Choroid plexus epithelial cell (primary cell): ENCODE data around the gene SCRN1.

Source experiments
- DNase-seq: peaks from one replicate; pipeline ENCODE4 v3.0.0-alpha.2; 2010; ENCODE audit warnings: low read depth
- H3K4me3 ChIP-seq: 2 replicates; pipeline ENCODE4 v1.5.1; 2011; ENCODE audit warnings: low read depth, mild to moderate bottlenecking, control low read depth, low read length, moderate library complexity
- TF ChIP-seq, protein P1 (sequence below): conservative IDR thresholded peaks from 2 replicates; pipeline ENCODE4 v1.5.1; 2011; ENCODE audit warnings: low read depth, mild to moderate bottlenecking, control low read depth, inconsistent platforms, low read length, moderate library complexity

SCRN1 gene

DNA sequence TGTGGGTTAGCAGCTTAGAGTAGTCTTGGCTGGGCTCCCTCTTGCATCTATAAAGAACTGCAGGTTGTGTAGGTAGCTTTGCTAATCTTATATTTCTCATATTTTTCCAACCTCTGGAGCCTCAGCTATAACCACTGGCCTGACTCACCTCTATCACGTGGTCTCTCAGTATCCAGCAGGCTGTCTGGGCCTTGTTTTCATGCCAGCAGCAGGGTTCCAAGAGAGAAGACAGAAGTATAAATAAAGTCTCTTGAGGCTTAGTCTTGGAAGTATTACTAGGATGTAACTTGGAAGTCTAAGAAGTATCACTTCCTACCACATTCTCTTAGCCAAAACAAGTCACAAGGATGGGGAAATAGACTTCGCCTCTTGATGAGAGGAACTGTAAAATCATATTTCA, 110.0 kb downstream of the SCRN1 start:
- peak; percentile 74 for DNase-seq
- TF ChIP-seq, protein P1, sequence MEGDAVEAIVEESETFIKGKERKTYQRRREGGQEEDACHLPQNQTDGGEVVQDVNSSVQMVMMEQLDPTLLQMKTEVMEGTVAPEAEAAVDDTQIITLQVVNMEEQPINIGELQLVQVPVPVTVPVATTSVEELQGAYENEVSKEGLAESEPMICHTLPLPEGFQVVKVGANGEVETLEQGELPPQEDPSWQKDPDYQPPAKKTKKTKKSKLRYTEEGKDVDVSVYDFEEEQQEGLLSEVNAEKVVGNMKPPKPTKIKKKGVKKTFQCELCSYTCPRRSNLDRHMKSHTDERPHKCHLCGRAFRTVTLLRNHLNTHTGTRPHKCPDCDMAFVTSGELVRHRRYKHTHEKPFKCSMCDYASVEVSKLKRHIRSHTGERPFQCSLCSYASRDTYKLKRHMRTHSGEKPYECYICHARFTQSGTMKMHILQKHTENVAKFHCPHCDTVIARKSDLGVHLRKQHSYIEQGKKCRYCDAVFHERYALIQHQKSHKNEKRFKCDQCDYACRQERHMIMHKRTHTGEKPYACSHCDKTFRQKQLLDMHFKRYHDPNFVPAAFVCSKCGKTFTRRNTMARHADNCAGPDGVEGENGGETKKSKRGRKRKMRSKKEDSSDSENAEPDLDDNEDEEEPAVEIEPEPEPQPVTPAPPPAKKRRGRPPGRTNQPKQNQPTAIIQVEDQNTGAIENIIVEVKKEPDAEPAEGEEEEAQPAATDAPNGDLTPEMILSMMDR = no peak
- no peak overlapping the region for H3K4me3 ChIP-seq

DNA sequence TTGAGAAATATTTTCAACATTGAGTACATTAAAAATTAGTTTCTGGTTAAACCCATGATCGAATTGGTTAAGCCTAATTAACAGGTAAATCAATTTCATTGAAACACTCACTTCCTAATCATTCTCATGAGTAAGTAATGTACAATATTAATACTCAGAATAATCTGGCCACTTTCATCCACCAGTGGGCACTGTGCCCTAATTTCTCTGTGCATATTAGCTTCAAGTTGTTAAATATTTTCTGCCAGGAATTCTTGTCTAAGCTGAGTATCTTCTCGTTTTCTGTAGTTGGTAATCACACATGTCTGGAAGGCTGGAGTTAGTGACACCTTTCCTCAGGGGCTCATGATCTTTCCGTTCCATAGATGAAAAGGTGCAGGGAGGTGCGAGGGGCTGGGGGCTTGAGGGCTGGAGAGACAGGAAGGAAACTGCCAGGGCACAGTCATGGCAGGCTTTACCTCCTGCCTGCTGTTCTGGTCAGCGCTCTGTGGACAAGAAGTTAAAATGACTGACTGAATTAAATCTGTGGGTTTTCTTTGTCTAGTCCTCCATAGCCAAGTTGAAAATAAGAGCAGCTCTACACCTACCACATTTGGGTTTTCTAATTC, 111.4 kb downstream of the SCRN1 start:
- H3K4me3 ChIP-seq = no peak overlapping the region
- DNase-seq = peak; percentile 74
- TF ChIP-seq, protein P1 = peak; percentile 77

DNA sequence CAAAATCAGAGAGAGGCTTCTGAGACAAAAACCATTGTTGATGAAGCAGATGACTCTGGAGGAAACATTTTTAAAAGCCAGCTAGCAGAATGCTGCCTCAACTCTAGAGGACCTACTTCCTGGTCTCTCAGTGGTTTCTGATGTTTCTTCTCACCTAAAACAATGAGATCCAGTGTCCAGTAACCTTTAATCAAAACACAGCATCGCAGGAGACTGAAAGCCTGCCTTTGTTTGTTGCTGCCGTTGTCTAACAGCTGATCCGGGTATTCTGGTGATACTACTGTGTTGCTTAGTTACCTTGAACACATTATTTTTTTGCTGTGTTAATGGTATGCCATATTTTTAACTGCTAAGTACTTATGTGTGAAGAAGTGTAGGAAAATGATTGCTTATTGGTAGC, 112.4 kb downstream of the SCRN1 start:
- TF ChIP-seq, protein P1 = no peak
- DNase-seq = peak; percentile 18

DNA sequence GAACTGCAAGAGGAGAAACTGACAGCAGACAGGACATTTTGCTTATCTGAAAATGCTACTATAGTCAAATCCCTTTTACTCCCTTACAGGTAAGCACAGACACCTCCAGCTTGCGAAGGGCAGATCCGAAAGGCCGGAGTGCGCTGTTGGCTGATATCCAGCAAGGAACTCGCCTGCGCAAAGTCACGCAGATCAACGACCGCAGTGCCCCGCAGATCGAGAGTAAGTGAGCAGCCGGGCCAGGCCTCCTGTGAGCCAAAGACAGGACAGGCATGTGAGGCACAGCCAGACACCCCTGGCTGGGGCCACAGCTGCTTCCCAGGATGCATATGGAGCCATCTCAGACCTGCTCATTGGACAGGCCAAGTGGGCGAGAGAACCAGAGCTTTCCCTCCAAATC, 113.9 kb downstream of the SCRN1 start:
- TF ChIP-seq, protein P1 = no peak
- no peak for DNase-seq
- no peak overlapping the region for H3K4me3 ChIP-seq

More for the DNA sequence above, 112.4 kb downstream of the SCRN1 start:
- no peak overlapping the region for H3K4me3 ChIP-seq

DNA sequence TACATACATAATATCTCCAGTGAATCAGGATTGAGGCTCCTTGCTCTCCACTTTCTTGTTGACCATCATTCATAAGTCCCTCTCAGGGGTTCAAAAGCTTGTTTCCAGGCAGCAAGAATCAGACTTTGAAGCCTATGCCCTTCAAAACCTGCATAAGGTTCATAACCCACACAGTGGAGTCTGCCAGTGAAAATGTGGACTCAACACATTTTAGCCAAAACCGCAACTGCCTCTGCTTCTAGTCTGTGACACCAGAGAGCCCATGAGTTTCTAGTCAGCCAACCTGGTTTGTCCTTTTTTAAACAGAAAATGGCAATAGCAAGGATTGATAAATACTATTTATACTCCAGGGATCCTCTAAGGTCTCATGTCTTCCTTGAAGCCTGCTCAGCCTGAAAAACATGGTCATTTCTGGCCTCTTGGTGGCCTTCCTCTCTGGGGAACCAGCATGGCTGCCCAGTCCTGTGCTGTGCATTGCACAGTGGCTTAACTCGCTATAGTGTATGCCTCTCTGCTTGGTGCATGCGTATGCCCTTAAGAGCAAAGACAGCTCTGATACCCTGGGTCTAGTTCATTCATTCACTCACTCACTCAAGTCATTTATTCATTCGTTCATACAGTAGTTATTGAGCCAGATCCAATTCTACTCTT, 115.8 kb downstream of the SCRN1 start:
- TF ChIP-seq, protein P1 = no peak
- H3K4me3 ChIP-seq = no peak overlapping the region
- no peak for DNase-seq

DNA sequence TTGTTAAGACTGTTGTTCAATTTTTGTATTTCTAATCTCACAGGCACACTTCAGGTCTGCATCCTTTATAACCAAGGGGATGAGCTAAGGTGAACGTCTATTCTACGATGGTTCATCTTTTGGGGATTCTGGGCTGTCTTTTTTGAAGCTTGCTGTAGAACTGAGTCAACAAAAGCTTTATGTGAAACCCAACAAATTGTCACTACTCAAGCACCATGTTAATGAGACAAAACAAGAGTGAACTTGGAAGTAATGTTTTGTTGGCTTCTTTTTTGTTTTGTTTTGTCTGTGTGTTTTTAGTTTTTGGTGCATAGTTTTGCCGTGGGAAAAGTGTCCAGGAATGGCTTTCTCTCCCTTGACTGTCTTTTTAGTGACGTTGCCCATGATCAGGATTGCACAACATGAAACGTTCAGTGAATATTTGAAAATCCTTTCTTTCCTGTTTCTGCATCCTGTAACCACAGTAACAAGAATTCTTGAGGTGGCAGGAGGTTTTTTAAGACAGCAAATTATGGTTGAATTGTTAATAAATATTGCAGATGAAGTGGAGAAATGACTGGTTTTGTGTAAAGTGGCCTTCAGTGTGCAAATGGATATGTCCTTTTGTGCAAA, 117.7 kb downstream of the SCRN1 start:
- TF ChIP-seq, protein P1 = no peak
- DNase-seq = peak; percentile 86
- no peak overlapping the region for H3K4me3 ChIP-seq
